DND-41 (cell line): Measurements from ENCODE around the gene UNCX.

Source experiments
- ATAC-seq: fragments of 200-7000 bp; cut with Tn5 transposase; 3 replicates; pipeline ENCODE4 v1.9.1; 2021; ENCODE audit warnings: low read depth; ENCODE audit not compliant: insufficient read depth
- DNase-seq: peaks from one replicate; pipeline ENCODE4 v3.0.0-alpha.2; 2020
- H2AFZ ChIP-seq: 2 replicates; pipeline ENCODE4 v1.6.0; 2012; ENCODE audit warnings: low read depth, low read length
- H3K27ac ChIP-seq: 2 replicates; pipeline ENCODE4 v1.5.1; 2012; ENCODE audit warnings: low read length, inconsistent platforms
- H3K27me3 ChIP-seq: fragments of 200-600 bp; sonication (generic); 2 replicates; pipeline ENCODE4 v1.6.0; 2012; ENCODE audit warnings: low read length, mild to moderate bottlenecking, inconsistent platforms; ENCODE audit not compliant: insufficient read depth, poor library complexity
- H3K36me3 ChIP-seq: 2 replicates; pipeline ENCODE4 v1.5.1; 2012; ENCODE audit warnings: low read length, inconsistent platforms; ENCODE audit not compliant: insufficient read depth
- H3K4me1 ChIP-seq: 2 replicates; pipeline ENCODE4 v1.5.1; 2012; ENCODE audit warnings: mild to moderate bottlenecking, low read length; ENCODE audit not compliant: insufficient read depth
- H3K4me2 ChIP-seq: 2 replicates; pipeline ENCODE4 v1.6.0; 2012; ENCODE audit warnings: mild to moderate bottlenecking, moderate library complexity, low read length, inconsistent platforms; ENCODE audit not compliant: insufficient read depth
- H3K4me3 ChIP-seq, 2 experiments: fragments of 200-600 bp in 1 of 2; shearing (Covaris generic) in 1 of 2; 2 replicates each; pipeline ENCODE4 v1.5.1; 2012 to 2016; ENCODE audit warnings: inconsistent platforms in 2 of 2, low read length in 2 of 2, mild to moderate bottlenecking in 2 of 2, low read depth in 1 of 2, moderate library complexity in 1 of 2
- H3K79me2 ChIP-seq: 2 replicates; pipeline ENCODE4 v1.6.0; 2012; ENCODE audit warnings: low read length, inconsistent platforms; ENCODE audit not compliant: insufficient read depth
- H3K9ac ChIP-seq: 2 replicates; pipeline ENCODE4 v1.6.0; 2012; ENCODE audit warnings: low read depth, mild to moderate bottlenecking, inconsistent platforms, low read length, moderate library complexity
- H3K9me3 ChIP-seq: 2 replicates; pipeline ENCODE4 v1.5.1; 2012; ENCODE audit warnings: low read length, moderate library complexity, mild to moderate bottlenecking, inconsistent platforms; ENCODE audit not compliant: insufficient read depth, severe bottlenecking
- H4K20me1 ChIP-seq: 2 replicates; pipeline ENCODE4 v1.6.0; 2012; ENCODE audit warnings: low read length; ENCODE audit not compliant: insufficient read depth
- CTCF ChIP-seq: IDR thresholded peaks from 2 replicates; pipeline ENCODE4 v1.5.1; 2012; ENCODE audit warnings: borderline replicate concordance, low read length, moderate library complexity, mild to moderate bottlenecking; ENCODE audit not compliant: poor library complexity, severe bottlenecking; ENCODE audit errors: extremely low read depth
- EZH2 ChIP-seq: IDR thresholded peaks from 3 replicates; pipeline ENCODE4 v1.6.1; 2012; ENCODE audit warnings: borderline replicate concordance, low read depth, mild to moderate bottlenecking, moderate library complexity, low read length, inconsistent platforms; ENCODE audit not compliant: severe bottlenecking

Gene UNCX

DNA sequence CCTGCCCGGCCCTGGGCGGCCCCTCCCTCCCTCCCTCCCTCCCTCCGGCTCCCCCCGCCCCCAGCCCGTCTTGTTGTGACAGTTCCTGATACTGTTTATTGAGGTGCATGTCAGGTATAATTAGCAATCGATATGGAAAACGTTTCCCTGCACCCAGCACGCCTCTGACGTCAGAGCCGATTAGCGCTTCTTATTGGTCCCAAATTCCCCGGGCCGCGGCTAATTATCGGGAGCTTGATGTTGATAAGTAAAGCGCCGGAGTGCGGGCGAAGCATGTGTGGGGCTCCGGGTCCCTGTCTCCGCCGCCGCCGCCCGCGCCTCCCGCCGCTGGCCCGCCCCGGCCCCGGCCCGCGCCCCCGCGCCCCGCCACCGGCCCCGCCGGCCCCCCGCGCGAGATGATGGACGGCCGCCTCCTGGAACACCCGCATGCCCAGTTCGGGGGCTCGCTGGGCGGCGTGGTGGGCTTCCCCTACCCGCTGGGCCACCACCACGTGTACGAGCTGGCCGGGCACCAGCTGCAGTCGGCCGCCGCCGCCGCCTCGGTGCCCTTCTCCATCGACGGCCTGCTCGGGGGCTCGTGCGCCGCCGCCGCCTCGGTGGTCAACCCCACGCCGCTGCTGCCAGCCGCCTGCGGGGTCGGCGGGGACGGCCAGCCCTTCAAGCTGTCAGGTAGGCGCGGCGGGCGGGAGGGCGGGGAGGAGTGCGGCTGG is at the start of gene UNCX:
TSS of gene UNCX (plus strand) at position 250 of the 710 bp plus-strand sequence. CDS start at position 396, 146 bp downstream.
- H3K79me2 ChIP-seq: no peaks in the 10 kb centered on the region
- no peak within 1 kb of the TSS for H3K9ac ChIP-seq

DNA sequence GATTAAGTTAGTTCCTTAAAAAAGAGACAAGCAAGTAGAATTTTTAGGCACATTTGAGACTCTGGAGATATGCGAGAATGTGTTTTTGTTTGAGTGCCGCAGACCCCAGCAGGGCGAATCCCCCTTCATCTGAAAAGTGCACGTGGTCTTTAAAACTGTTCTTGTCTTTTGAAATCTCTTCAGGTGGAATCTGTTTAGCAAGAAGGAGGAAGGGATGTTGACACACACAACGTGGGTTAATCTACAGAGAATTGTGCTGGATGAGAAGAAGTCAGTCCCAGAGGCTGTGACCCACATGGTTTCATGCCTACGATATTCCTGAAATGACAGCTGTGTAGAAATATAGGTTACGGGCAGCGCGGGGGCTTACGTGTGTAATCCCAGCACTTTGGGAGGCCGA is 45.5 kb upstream of the UNCX start:
- Histone ChIP-seq H3K27ac (no peak overlapping the region), H3K79me2 (no peaks in the 10 kb centered on the region), H4K20me1 (no peaks in the 10 kb centered on the region), H3K27me3 (no peaks in the 10 kb centered on the region), H3K4me3 (no peak overlapping the region), H3K4me2 (no peak overlapping the region), H3K4me1 (peaks cover 6% of the 10 kb centered on the region), H2AFZ (no peak overlapping the region), H3K9me3 (no peaks in the 10 kb centered on the region), H3K9ac (no peak overlapping the region), H3K36me3 (no peaks in the 10 kb centered on the region)
- TF ChIP-seq CTCF (no peak), EZH2 (no peak)
- ATAC-seq (no peak), DNase-seq (no peak)

More for the DNA sequence above, at the start of gene UNCX:
- no peak for TF ChIP-seq CTCF
- TF ChIP-seq EZH2: no peak
- ATAC-seq: no peak
- H3K9me3 ChIP-seq: no peaks in the 10 kb centered on the region
- H2AFZ ChIP-seq: no peak within 1 kb of the TSS
- no peaks in the 10 kb centered on the region for H3K4me1 ChIP-seq
- no peak within 1 kb of the TSS for H3K4me3 ChIP-seq
- no peaks in the 10 kb centered on the region for H3K27me3 ChIP-seq
- DNase-seq: no peak
- no peak within 1 kb of the TSS for H3K27ac ChIP-seq
- no peak within 1 kb of the TSS for H3K4me2 ChIP-seq
- H3K36me3 ChIP-seq: no peaks in the 10 kb centered on the region
- H4K20me1 ChIP-seq: no peaks in the 10 kb centered on the region

GRCh38 chr7:1188720-1189294 is 43.9 kb upstream of the UNCX start:
- H3K79me2 ChIP-seq: no peaks in the 10 kb centered on the region
- TF ChIP-seq EZH2 (no peak), CTCF (no peak)
- no peak overlapping the region for H3K4me3 ChIP-seq
- ATAC-seq (no peak), DNase-seq (no peak)
- H4K20me1 ChIP-seq: no peaks in the 10 kb centered on the region
- no peaks in the 10 kb centered on the region for H3K36me3 ChIP-seq
- no peak overlapping the region for H3K9ac ChIP-seq
- H3K9me3 ChIP-seq: no peaks in the 10 kb centered on the region
- no peak overlapping the region for H3K27ac ChIP-seq
- H3K4me1 ChIP-seq: peaks cover 11% of the 10 kb centered on the region
- H3K27me3 ChIP-seq: no peaks in the 10 kb centered on the region
- H3K4me2 ChIP-seq: no peak overlapping the region
- H2AFZ ChIP-seq: no peak overlapping the region
